Coronary artery (tissue), 2 donors: ENCODE results near the gene DYRK1A.
"Not testable (repeated sequence)": the region's sequence is repeated elsewhere in the genome, so short reads cannot be mapped to it uniquely, and the experiment has no call there.

Experiments
- DNase-seq: peaks from one replicate; pipeline ENCODE4 v3.0.0-alpha.2; 2017; ENCODE audit warnings: low spot score
- H3K27ac ChIP-seq, 2 donors: fragments of 200-600 bp; sonication (generic); one replicate each; pipeline ENCODE4 v1.5.1; 2016 to 2019
- H3K4me3 ChIP-seq: fragments of 200-600 bp; sonication (generic); 2 replicates; pipeline ENCODE4 v1.5.1; 2016; ENCODE audit warnings: mild to moderate bottlenecking, moderate library complexity
- TF ChIP-seq, protein P1 (sequence below): fragments of 200-600 bp; sonication (generic); IDR thresholded peaks from one replicate; pipeline ENCODE4 v1.5.1; 2019; ENCODE audit warnings: antibody characterized with exemption

The DYRK1A gene

DNA sequence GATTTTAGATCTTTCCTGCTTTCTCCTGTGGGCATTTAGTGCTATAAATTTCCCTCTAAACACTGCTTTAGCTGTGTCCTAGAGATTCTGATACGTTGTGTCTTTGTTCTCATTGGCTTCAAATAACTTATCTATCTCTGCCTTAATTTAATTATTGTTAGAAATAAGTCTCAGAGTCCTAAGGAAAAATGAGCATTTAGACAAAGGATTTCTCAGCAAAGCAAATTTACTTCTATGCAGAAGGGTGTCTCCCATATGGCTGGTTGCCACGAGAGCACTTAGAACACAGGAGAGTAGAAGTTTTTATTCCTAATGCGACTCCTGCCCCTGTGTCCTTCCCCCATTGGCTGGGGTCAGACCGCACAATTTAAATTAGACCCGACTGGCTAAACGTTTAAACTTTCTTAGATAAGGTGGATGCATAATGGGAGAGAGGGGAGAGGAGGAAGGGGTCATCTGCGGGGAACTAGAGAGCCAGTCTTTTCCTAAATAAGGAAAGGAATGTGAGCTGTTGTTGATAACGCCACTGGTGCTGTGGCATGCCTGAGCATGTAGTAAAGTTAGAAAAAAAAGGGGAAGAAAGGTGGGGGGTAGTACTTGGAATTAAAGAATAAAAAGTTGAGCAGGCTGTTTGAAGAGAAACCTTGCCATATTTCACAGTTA, 170.2 kb downstream of the DYRK1A start:
- Histone ChIP-seq H3K4me3 (no peak overlapping the region), H3K27ac (no peak overlapping the region)
- no peak for DNase-seq
- TF ChIP-seq, protein P1, sequence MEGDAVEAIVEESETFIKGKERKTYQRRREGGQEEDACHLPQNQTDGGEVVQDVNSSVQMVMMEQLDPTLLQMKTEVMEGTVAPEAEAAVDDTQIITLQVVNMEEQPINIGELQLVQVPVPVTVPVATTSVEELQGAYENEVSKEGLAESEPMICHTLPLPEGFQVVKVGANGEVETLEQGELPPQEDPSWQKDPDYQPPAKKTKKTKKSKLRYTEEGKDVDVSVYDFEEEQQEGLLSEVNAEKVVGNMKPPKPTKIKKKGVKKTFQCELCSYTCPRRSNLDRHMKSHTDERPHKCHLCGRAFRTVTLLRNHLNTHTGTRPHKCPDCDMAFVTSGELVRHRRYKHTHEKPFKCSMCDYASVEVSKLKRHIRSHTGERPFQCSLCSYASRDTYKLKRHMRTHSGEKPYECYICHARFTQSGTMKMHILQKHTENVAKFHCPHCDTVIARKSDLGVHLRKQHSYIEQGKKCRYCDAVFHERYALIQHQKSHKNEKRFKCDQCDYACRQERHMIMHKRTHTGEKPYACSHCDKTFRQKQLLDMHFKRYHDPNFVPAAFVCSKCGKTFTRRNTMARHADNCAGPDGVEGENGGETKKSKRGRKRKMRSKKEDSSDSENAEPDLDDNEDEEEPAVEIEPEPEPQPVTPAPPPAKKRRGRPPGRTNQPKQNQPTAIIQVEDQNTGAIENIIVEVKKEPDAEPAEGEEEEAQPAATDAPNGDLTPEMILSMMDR: no peak

DNA sequence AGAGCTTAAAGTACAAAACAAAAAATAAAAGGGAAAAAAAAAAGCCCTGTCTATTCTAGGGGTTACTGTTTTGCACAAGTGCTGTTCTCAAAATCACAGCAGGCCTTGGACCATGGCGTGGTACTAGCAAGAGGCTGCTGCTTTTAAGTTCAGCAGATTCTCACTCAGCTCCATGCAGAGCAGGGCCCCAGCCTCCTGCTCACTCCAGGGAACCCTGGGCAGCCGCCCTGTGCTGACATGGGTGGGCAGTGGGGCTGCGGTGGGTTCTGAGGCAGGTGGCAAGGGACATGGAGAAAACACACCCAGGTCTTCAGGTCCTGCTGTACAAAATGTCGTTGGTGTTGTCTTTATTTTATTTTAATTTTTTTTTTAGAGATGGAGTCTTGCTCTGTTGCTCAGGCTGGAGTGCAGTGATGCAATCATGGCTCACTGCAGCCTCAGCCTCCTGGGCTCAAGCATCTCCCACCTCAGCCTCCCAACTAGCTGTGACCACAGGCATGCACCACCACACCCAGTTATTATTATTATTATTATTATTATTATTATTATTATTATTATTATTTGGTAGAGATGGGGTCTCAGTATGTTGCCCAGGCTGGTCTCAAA, 170.9 kb downstream of the DYRK1A start:
- TF ChIP-seq, protein P1: no peak
- no peak for DNase-seq
- Histone ChIP-seq H3K4me3 (no peak overlapping the region), H3K27ac (no peak overlapping the region)

DNA sequence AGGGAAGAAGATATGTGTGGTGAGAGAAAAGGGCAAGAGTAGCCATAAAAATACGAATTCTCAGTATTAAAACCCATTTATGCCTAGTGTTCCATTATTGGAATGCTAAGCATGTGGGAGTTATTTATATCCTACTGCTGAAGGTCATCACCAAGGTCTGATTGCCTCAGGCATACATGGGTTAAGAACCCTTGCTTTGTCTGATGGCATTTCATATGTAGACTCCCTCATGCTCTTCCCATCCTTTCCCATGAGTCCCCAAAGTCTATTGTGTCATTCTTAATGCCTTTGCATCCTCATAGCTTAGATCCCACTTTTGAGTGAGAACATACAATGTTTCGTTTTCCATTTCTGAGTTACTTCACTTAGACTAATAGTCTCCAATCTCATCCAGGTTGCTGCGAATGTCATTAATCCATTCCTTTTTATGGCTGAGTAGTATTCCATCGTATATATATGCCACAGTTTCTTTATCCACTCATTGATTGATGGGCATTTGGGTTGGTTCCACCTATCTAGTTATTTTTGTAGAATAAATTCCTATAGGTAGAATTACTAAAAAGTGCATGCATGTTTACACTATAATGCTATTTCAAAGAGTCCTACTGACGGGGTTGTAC, 172.5 kb downstream of the DYRK1A start:
- H3K4me3 ChIP-seq: no peak overlapping the region
- TF ChIP-seq, protein P1: no peak
- DNase-seq: no peak
- no peak overlapping the region for H3K27ac ChIP-seq

DNA sequence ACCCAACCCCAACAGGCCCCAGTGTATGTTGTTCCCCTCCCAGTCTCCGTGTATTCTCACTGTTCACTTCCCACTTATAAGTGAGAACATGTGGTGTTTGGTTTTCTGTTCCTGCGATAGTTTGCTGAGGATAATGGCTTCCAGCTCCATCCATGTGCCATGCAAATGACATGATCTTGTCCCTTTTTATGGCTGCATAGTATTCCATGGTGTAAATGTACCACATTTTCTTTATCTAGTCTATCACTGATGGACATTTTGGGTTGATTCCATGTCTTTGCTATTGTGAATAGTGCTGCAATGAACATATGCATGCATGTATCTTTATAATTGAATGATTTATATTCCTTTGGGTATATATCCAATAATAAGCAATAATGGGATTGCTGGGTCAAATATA, 174.6 kb downstream of the DYRK1A start:
- not testable (repeated sequence) for H3K4me3 ChIP-seq, DNase-seq, H3K27ac ChIP-seq

DNA sequence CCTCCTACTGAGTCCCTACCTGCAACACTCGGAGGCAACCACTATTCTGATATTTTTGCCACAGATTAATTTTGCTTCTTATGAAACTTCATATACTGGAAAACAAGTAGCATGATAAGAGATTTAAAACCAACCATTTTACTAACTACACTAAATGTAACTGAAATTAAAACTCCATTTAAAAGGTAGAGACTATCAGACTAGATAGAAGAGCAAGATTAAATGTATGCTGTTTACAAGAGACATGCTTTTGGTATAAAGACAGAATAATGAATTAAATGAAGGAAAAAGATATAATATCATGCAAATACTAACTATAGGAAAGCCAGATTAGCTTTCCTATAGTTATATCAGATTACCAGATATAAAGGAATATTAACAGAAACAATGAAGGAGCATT, 175.9 kb downstream of the DYRK1A start:
- H3K4me3 ChIP-seq: no peak overlapping the region

DNA sequence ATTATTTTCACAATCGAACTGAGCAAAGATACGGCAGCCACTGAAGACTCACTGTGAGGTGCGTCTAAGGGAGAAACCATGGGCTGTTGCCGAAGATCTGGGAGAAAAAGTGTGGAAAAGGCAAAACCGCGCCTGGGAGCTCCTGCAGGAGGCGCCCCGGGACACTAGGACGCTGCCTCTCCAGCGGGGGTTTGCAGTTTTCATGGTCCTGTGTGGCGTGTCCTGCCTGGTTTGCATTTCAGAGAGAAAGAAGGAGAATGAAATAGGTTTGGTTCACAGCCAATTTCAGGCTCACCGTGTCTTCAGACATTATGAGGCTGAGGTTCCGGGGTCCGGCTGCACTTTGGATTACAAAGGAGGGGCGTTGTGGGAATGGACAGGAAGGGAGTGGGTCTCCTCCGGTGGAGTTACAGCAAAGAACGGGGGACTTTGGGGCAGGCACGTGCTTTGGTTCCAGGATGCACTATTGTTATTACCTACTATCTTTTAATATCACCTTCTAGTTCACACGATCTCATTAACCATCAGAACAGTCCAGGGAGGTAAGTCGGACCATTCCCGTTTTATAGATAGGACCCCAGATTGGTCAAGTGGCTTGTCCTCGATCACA, 179.8 kb downstream of the DYRK1A start:
- no peak overlapping the region for H3K27ac ChIP-seq
- DNase-seq: no peak
- TF ChIP-seq, protein P1: no peak
- no peak overlapping the region for H3K4me3 ChIP-seq

More for the DNA sequence above, 175.9 kb downstream of the DYRK1A start:
- H3K27ac ChIP-seq: no peak overlapping the region
- TF ChIP-seq, protein P1: no peak
- no peak for DNase-seq

DNA sequence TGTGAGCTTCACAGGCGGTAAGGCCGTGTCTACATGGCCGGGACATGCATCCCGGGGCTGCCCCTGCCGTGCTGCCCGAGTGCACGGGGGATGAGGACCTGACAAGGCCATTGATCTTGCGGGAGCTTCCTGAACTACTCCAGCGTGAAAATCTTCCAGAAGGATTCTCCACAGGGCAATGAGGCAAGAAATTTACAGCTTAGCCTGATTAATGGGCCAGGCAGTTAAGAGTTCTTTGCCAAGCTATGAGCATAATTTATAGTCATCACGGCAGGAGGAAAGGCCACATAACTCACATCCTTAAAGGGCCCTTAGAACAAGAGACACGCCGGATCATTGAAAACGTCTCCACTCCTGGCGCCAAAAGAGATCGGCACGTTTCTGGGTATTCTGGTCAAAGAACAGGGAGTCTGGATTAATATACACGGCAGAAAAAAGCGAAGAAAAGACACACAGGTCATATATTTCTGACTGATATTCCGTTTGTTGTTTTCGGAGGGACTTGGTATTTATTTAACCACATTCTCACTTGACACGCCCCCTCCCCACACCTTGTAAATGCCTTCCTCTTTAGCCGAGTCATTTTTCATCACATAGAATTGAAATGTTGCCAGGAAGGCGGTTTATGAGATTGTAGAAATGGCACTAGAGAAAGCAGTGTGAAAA, 180.5 kb downstream of the DYRK1A start:
- TF ChIP-seq, protein P1: no peak
- Histone ChIP-seq H3K4me3 (no peak overlapping the region), H3K27ac (no peak overlapping the region)
- DNase-seq: no peak
